Endothelial cell of umbilical vein (primary cell): Measurements from ENCODE around the gene MCM9.

Experiments used
- CTCF ChIP-seq, 2 donors: IDR thresholded peaks; 1 replicate in 1 of 2; 2 replicates in 1 of 2; pipeline ENCODE4 v1.5.1; 2011; ENCODE audit warnings: low read length in 2 of 2, mild to moderate bottlenecking in 2 of 2, moderate library complexity in 2 of 2, control low read depth in 1 of 2, inconsistent platforms in 1 of 2, low read depth in 1 of 2; ENCODE audit not compliant: insufficient read depth in 1 of 2; ENCODE audit errors: extremely low read depth in 1 of 2
- EZH2 ChIP-seq: IDR thresholded peaks from 2 replicates; pipeline ENCODE4 v1.6.1; 2012; ENCODE audit warnings: borderline replicate concordance, low read depth, mild to moderate bottlenecking, moderate library complexity, low read length, inconsistent platforms; ENCODE audit not compliant: severe bottlenecking
- FOS ChIP-seq: IDR thresholded peaks from 2 replicates; pipeline ENCODE4 v1.6.1; 2011; ENCODE audit warnings: mild to moderate bottlenecking, low read length, moderate library complexity, borderline replicate concordance; ENCODE audit not compliant: insufficient read depth
- GATA2 ChIP-seq: IDR thresholded peaks from 2 replicates; pipeline ENCODE4 v1.7.0; 2011; ENCODE audit warnings: low read depth, mild to moderate bottlenecking, moderate library complexity, mixed read lengths, low read length; ENCODE audit not compliant: insufficient read length, insufficient read depth
- JUN ChIP-seq: IDR thresholded peaks from 2 replicates; pipeline ENCODE4 v1.6.1; 2011; ENCODE audit warnings: borderline replicate concordance, low read depth; ENCODE audit not compliant: insufficient read length, insufficient read depth
- MAX ChIP-seq: IDR thresholded peaks from 2 replicates; pipeline ENCODE4 v1.6.1; 2011; ENCODE audit not compliant: insufficient read depth, insufficient read length
- POLR2A ChIP-seq: IDR thresholded peaks from 2 replicates; pipeline ENCODE4 v1.6.1; 2012; ENCODE audit warnings: low read depth, mild to moderate bottlenecking, control low read depth, low read length
- POLR2AphosphoS5 ChIP-seq: IDR thresholded peaks from 2 replicates; pipeline ENCODE4 v1.6.1; 2012; ENCODE audit warnings: low read depth, mild to moderate bottlenecking, control low read depth, low read length, moderate library complexity; ENCODE audit not compliant: insufficient read depth

- TF ChIP-seq POLR2AphosphoS5: no peak
- no peak for TF ChIP-seq CTCF (IDR thresholded peaks at IDR 0.05; ENCODE audit: extremely low read depth in 1 of 2, insufficient read depth in 1 of 2, low read depth in 1 of 2, low read length in 2 of 2)
- TF ChIP-seq EZH2: no peak
- no peak for TF ChIP-seq POLR2A
- TF ChIP-seq GATA2: no peak
- TF ChIP-seq FOS: no peak
- TF ChIP-seq MAX: no peak
- TF ChIP-seq JUN: no peak
These were observed 20.4 kb downstream of the MCM9 start for GRCh38 chr6:118914598-118914997.
